Ishikawa (cell line): ENCODE measurements around the gene GTF3C5.

Source experiments
- EGR1 ChIP-seq: IDR thresholded peaks from 2 replicates; pipeline ENCODE4 v1.6.1; 2012
- RAD21 ChIP-seq: IDR thresholded peaks from 2 replicates; pipeline ENCODE4 v1.6.1; 2012; ENCODE audit warnings: low read depth
- TAF1 ChIP-seq: IDR thresholded peaks from 2 replicates; pipeline ENCODE4 v1.6.1; 2012; ENCODE audit warnings: low read depth, mild to moderate bottlenecking
- TF ChIP-seq, protein P1 (sequence below): IDR thresholded peaks from 2 replicates; pipeline ENCODE4 v1.6.1; 2012; ENCODE audit warnings: low read depth, mild to moderate bottlenecking

DNA sequence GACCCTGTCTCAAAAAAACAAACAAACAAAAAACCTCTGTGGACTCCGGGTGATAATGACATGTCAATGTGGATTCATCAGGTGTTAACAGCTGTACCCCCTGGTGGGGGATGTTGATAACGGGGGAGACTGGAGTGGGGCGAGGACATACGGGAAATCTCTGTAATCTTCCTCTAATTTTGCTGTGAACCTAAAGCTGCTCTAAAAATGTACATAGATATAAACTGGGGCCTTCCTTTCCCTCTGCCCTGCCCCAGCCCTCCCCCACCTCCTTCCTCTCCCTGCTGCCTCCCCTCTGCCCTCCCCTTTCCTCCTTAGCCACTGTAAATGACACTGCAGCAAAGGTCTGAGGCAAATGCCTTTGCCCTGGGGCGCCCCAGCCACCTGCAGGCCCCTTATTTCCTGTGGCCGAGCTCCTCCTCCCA lies 29.6 kb downstream of the GTF3C5 start:
- no peak for TF ChIP-seq TAF1
- TF ChIP-seq, protein P1, sequence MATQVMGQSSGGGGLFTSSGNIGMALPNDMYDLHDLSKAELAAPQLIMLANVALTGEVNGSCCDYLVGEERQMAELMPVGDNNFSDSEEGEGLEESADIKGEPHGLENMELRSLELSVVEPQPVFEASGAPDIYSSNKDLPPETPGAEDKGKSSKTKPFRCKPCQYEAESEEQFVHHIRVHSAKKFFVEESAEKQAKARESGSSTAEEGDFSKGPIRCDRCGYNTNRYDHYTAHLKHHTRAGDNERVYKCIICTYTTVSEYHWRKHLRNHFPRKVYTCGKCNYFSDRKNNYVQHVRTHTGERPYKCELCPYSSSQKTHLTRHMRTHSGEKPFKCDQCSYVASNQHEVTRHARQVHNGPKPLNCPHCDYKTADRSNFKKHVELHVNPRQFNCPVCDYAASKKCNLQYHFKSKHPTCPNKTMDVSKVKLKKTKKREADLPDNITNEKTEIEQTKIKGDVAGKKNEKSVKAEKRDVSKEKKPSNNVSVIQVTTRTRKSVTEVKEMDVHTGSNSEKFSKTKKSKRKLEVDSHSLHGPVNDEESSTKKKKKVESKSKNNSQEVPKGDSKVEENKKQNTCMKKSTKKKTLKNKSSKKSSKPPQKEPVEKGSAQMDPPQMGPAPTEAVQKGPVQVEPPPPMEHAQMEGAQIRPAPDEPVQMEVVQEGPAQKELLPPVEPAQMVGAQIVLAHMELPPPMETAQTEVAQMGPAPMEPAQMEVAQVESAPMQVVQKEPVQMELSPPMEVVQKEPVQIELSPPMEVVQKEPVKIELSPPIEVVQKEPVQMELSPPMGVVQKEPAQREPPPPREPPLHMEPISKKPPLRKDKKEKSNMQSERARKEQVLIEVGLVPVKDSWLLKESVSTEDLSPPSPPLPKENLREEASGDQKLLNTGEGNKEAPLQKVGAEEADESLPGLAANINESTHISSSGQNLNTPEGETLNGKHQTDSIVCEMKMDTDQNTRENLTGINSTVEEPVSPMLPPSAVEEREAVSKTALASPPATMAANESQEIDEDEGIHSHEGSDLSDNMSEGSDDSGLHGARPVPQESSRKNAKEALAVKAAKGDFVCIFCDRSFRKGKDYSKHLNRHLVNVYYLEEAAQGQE = no peak
- no peak for TF ChIP-seq EGR1
- no peak for TF ChIP-seq RAD21
